Mesothelial cell of epicardium (in vitro differentiated cells): ENCODE measurements around the gene CD300LG. TPM values are rescaled to one million over a fixed set of nuclear protein-coding genes. Genes with fewer than 3 reads are reported as not detected.

ENCODE experiments used
- DNase-seq, 2 experiments: peaks; one replicate each; pipeline ENCODE4 v3.0.0; 2021; ENCODE audit warnings: low spot score in 2 of 2; ENCODE audit not compliant: unreplicated experiment in 2 of 2
- H3K27ac Mint-ChIP-seq: 2 replicates; pipeline ENCODE4 v1.8.0; 2021; ENCODE audit warnings: mixed read lengths
- H3K27me3 Mint-ChIP-seq: 2 replicates; pipeline ENCODE4 v1.8.0; 2021; ENCODE audit warnings: low read depth, mixed read lengths
- H3K36me3 Mint-ChIP-seq: 2 replicates; pipeline ENCODE4 v1.8.0; 2021; ENCODE audit warnings: mixed read lengths
- H3K4me1 Mint-ChIP-seq: 2 replicates; pipeline ENCODE4 v1.8.0; 2021; ENCODE audit warnings: mixed read lengths
- H3K4me3 Mint-ChIP-seq: 2 replicates; pipeline ENCODE4 v1.8.0; 2021; ENCODE audit warnings: mild to moderate bottlenecking, moderate library complexity, mixed read lengths
- H3K9me3 Mint-ChIP-seq: 2 replicates; pipeline ENCODE4 v1.8.0; 2021; ENCODE audit warnings: mixed read lengths
- CTCF ChIP-seq: fragments of 200-600 bp; sonication (generic); IDR thresholded peaks from one replicate; pipeline ENCODE4 v1.5.0; 2021; ENCODE audit warnings: antibody characterized with exemption; ENCODE audit not compliant: unreplicated experiment
- total RNA-seq: library from RNA; stranded (reverse); gene quantifications from 3 replicates; pipeline ENCODE4 v1.2.1, GENCODE V29; 2021

Gene CD300LG
- total RNA-seq, 1 donor from 2014 or later = not detected

DNA sequence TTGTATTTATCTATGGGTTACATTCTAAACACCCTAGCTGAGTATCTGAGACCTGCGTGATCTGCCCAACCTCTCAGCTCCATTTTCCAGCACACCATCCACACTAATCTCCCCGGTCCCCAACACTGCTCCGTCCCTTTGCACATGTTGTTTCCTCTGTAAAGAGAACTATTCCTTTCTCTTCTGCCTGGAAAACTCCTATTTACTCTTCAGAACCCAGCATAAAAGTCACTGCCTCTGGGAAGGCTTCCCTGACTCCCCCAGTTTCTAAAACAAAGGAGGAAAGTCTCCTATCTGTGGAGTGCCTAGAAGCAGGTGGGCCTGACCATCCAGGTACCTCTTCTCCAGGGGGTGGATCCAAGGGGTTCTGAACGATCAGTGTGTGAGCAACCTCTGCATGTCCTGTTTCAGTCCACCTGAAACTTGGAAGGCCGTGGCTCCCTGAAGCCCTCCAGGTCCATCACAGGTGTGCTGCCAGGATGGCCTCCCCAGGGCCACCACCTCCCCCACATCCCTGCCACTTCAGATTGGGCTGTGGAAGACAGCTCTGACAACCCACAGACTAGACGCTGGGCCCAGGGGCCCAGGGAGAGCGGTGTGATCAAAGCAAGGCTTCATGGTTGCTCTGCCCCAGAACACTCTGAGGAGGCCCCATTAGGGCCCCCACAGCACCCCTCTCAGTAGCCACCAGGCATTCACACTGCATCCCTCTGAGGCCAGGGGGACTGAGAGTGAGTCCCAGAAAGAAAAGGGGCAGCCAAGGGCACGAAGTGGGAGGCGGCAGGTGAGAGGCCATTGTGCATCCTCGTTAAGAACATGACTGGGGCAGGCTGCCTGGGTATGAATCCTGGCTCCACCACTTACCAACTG is 34.3 kb upstream of the CD300LG start:
- no peak for TF ChIP-seq CTCF
- H3K36me3 Mint-ChIP-seq = peaks cover 13% of the 10 kb centered on the region
- H3K9me3 Mint-ChIP-seq = no peaks in the 10 kb centered on the region
- H3K4me3 Mint-ChIP-seq = no peak overlapping the region
- no peak overlapping the region for H3K27ac Mint-ChIP-seq
- no peaks in the 10 kb centered on the region for H3K4me1 Mint-ChIP-seq
- H3K27me3 Mint-ChIP-seq = no peaks in the 10 kb centered on the region
- no peak for DNase-seq

DNA sequence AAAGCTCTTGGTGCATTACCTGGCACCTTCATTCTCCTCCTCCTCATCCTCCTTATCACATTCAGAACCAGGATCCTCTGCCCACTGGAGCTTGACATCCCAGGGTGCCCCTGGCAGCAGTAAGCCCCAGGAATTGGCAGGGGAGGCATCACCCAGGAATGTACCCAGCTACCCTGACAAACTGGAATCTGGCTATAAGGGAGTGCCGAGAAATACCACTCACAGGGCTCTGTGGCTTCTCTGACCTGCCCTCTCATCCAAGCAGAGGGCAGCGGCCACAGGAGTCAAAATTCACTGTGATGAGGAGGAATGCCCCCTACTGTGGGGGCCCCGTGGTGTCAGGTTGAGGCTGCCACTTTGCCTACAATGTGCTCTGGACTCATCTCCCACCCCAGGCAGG is 33.6 kb upstream of the CD300LG start:
- Mint-ChIP-seq H3K27me3 (no peaks in the 10 kb centered on the region), H3K9me3 (no peaks in the 10 kb centered on the region), H3K4me1 (no peaks in the 10 kb centered on the region), H3K4me3 (no peak overlapping the region), H3K27ac (no peak overlapping the region), H3K36me3 (peaks cover 13% of the 10 kb centered on the region)
- no peak for DNase-seq
- no peak for TF ChIP-seq CTCF

GRCh38 chr17:43814026-43814425 is 33.0 kb upstream of the CD300LG start:
- Mint-ChIP-seq H3K27me3 (no peaks in the 10 kb centered on the region), H3K36me3 (peaks cover 13% of the 10 kb centered on the region), H3K4me1 (no peaks in the 10 kb centered on the region), H3K4me3 (no peak overlapping the region), H3K9me3 (no peaks in the 10 kb centered on the region), H3K27ac (no peak overlapping the region)
- DNase-seq = no peak
- TF ChIP-seq CTCF = no peak

DNA sequence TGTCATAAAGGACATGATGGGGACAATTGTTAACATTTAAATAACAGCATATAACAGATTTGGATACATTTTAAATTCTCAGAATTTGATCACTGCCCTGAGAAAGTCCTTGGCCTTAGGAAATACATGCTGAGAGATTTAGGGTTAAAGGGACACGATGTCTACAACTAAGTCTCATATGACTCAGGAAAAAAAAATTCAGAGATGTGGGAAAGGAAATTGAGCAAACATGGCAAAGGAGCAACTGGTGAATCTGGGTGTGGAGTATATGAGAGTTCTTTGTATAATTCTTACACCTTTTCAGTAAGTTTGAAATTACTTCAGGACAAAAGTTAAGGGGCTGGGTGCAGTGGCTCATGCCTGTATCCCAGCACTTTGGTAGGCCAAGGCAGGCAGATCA is 32.3 kb upstream of the CD300LG start:
- Mint-ChIP-seq H3K9me3 (no peaks in the 10 kb centered on the region), H3K36me3 (peaks cover 15% of the 10 kb centered on the region), H3K27me3 (no peaks in the 10 kb centered on the region), H3K4me3 (no peak overlapping the region), H3K4me1 (peaks cover 6% of the 10 kb centered on the region), H3K27ac (no peak overlapping the region)
- DNase-seq = no peak
- no peak for TF ChIP-seq CTCF

- no peaks in the 10 kb centered on the region for H3K27me3 Mint-ChIP-seq
- H3K36me3 Mint-ChIP-seq = peaks cover 24% of the 10 kb centered on the region
- no peak overlapping the region for H3K27ac Mint-ChIP-seq
- peaks cover 7% of the 10 kb centered on the region for H3K4me1 Mint-ChIP-seq
- no peak for TF ChIP-seq CTCF
- H3K9me3 Mint-ChIP-seq = no peaks in the 10 kb centered on the region
- no peak for DNase-seq
- H3K4me3 Mint-ChIP-seq = no peak overlapping the region
Observed at GRCh38 chr17:43816336-43817320, 30.3 kb upstream of the CD300LG start.
